GM19023 (cell line): ENCODE data around the gene OBSCN.

Source experiments
- ATAC-seq: cut with Tn5 transposase; IDR thresholded peaks from one replicate; pipeline ENCODE4 v1.9.1; 2021; ENCODE audit warnings: mild to moderate bottlenecking, moderate library complexity; ENCODE audit not compliant: unreplicated experiment

Gene OBSCN

GRCh38 chr1:228394571-228395394, 186.9 kb downstream of the OBSCN start:
- ATAC-seq, result no peak

- no peak for ATAC-seq
Measured at GRCh38 chr1:228396770-228397662, 189.2 kb downstream of the OBSCN start.

- no peak for ATAC-seq
Measured at GRCh38 chr1:228397966-228398365, 190.1 kb downstream of the OBSCN start.

- ATAC-seq, result no peak
Measured at GRCh38 chr1:228398741-228399461, 191.1 kb downstream of the OBSCN start.

- no peak for ATAC-seq
Measured at GRCh38 chr1:228399531-228400236, 191.8 kb downstream of the OBSCN start.

GRCh38 chr1:228400237-228400651, 192.4 kb downstream of the OBSCN start:
- no peak for ATAC-seq

- no peak for ATAC-seq
Measured at GRCh38 chr1:228400692-228401454, 193.0 kb downstream of the OBSCN start.

GRCh38 chr1:228401782-228402640, 194.2 kb downstream of the OBSCN start:
- ATAC-seq, result no peak

- ATAC-seq, result no peak
Measured at GRCh38 chr1:228402641-228403025, 194.8 kb downstream of the OBSCN start.

GRCh38 chr1:228403231-228403631, 195.4 kb downstream of the OBSCN start:
- ATAC-seq, result no peak

GRCh38 chr1:228404107-228404720, 196.4 kb downstream of the OBSCN start:
- ATAC-seq, result no peak

- ATAC-seq, result no peak
Measured at GRCh38 chr1:228405200-228405978, 197.5 kb downstream of the OBSCN start.

- peak; percentile 5 for ATAC-seq
Measured at GRCh38 chr1:228405979-228406228, 198.1 kb downstream of the OBSCN start.

GRCh38 chr1:228407106-228408040, 199.5 kb downstream of the OBSCN start:
- no peak for ATAC-seq

GRCh38 chr1:228408041-228408868, 200.4 kb downstream of the OBSCN start:
- no peak for ATAC-seq
